Endometrium (tissue), 2 donors: ENCODE results near the gene TEX48.

Source experiments
- FAIRE-seq: peaks from 2 replicates; lab custom pipeline; 2012; peaks lifted over from hg19 to GRCh38; lab: Jason Lieb, UNC
- donor health status: control.
- donor health status: control.

Gene TEX48, protein sequence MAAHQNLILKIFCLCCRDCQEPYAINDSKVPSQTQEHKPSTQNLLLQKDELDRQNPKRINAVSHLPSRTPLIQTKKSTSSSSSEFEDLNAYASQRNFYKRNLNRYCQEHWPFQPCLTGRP

DNA sequence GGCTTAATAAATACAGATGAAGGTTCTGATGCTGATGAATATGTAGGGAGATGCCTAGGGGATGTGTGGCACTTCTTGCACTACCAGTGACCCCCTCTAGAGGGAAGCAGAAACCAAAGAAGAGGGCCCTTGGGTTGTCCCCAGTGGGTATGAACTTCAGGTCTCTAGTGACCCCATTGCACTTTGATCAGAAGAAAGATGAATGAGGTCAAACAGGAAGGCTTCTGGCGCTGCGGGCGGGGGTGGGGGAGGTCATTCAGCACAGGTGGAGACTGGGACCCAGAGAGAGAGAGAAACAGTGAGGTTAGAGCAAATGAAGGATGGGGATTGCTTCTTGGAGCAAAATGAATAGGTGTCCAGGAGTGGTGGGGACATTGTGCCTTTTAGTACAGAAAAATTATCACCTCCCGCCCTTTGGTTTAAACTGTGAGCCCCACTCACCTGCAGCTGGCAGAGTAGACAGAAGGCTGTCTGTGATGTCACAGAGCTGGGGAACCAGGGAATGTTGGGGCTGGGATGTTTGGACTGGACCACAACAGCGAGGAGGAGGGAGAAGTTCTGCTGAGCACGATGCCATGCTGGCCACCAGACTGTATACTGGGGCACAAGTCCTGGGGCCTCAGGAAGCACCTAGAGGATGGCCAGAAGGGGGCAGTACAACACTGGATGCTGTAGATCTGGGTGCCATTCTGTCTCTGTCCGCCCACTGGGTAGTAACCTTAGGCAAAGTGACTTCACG is at the start of gene TEX48:
Gene TEX48 (minus strand): TSS at position 599 of the 739 bp plus-strand sequence. CDS start 10,469 bp downstream, outside the sequence.
- FAIRE-seq = no peak

DNA sequence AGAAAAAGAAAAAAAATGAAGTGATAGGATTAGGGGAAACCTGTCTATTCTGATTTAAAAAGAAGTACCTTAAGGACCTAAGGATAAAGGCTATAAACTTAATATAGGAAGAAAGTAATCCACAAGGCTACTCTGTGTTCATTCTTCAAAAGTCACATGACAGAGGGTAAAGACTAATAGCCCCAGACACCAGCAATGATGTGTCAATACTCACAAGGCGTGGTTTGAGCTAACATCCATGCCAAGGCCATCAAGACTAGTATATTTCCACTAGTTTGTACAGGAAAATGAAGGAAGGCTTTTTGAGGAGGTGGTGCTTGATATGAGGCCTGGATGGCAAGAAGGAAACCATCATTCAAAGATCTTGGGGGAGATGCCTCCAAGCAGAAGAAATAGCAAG is 49.7 kb upstream of the TEX48 start:
- no peak for FAIRE-seq

DNA sequence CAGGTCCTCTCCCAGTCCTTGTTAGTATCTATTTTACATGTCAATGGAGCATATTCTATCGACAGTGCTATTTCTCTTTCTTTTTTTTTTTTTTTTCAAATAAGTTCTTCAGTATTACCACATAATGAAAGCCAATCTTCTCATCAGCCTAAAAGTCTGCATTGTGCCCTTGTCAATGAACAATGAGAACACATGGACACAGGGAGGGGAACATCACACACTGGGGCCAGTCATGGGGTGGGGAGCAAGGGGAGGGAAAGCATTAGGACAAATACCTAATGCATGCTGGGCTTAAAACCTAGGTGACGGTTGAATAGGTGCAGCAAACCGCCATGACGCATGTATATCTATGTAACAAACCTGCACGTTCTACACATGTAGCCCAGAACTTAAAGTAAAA is 47.7 kb upstream of the TEX48 start:
- FAIRE-seq = no peak

DNA sequence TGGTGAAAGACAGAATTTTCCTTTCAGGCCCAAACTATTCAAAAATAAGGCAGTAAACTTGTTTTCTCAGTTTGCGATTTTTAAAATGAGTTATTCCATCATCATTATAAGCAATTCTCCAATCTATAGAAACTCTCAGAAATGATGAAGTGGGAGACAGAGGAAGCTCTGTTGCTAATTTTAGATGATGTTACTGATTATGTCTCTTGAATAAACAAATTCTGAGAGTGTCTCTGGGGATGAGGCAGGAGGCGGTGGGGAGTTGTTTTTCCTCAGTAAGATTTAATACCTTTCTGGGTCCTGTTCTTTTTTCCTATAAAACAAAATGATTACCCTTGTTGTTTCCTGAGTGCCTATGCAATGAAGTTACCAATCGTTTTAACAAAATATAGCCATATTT is 43.9 kb upstream of the TEX48 start:
- FAIRE-seq = no peak

DNA sequence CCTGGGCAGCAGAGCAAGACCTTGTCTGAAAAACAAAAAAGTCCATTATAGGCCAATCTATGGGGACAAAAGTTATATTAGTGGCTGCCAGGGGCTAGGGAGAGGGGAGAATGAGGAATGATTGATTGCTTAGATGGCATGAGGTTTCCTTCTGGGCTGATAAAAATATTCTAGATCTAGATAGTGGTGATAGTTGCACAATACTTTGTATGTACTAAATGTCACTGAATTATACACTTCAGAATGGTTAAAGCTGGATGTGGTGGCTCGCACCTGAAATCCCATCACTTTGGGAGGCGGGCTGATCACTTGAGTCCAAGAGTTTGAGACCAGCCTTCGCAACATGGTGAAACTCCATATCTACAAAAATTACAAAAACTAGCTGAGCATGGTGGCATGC is 42.8 kb upstream of the TEX48 start:
- FAIRE-seq = no peak

DNA sequence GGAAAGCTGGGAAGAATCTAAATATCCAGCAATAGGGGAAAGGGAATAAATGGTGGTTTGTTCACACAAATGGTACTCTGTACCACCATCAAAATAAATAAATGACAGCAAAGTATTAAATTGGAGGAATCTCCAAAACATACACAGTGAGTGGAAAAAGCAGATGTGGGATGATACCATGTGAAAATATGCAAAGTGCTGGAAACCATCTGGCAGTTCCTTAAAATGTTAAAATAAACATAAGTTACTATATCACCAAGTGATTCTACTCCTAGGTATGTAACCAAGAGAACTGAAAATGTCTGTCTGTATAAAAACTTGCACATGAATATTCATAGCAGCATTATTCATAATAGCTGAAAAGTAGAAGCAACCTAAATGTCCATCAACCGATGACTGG is 41.9 kb upstream of the TEX48 start:
- no peak for FAIRE-seq

DNA sequence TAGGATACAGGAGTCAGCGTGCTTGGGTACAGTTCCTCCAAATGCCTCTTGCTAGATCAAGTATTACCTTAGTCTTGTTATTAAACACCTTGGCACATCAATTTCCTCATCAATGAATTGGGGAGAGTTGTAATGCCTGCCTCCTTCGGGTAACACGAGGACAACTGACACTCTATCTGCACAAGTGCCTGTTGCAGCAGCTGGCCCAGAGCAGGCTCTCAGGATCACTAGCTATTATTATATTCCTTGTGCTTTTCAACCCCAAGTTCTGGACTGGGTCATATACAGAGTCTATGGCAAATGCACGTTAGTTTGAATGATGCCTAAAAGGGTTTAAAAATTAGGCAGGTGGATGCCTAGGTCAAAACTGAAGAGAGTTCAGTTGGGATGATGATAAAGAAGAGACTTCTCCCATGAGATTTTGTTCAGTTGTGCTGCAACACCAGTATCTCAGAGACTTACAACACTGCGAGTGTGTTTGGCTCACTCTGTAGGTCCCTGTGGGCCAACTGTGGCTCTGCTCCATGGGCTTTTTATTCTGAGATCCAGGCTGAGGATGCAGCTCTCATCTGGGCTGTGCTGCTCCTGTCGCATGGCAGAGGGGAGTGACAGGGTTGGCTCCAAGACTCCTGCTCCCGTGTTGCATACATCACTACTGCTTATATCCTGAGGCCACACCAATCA is 41.1 kb upstream of the TEX48 start:
- no peak for FAIRE-seq

DNA sequence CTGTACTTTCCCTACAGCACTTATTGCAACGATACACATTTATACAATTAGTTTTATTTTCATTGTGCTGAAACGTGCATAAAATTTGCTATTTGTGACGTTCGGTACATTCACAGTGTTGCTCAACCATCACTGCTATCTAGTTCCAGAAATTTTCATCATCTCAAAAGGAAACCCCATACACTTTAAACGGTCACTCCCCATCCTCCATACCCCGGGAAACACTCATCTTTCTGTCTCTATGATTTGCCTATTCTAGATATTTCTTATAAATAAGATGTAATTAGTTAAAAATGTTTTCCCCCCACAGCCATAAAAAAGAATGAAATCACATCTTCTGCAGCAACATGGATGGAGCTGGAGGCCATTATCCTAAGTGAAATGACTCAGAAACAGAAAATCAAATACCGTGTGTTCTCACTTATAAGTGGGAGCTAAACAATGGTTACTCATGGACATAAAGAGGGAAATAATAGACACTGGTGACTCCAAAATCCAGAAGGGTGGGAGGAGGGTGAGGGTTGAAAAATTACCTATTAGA is 40.2 kb upstream of the TEX48 start:
- no peak for FAIRE-seq

DNA sequence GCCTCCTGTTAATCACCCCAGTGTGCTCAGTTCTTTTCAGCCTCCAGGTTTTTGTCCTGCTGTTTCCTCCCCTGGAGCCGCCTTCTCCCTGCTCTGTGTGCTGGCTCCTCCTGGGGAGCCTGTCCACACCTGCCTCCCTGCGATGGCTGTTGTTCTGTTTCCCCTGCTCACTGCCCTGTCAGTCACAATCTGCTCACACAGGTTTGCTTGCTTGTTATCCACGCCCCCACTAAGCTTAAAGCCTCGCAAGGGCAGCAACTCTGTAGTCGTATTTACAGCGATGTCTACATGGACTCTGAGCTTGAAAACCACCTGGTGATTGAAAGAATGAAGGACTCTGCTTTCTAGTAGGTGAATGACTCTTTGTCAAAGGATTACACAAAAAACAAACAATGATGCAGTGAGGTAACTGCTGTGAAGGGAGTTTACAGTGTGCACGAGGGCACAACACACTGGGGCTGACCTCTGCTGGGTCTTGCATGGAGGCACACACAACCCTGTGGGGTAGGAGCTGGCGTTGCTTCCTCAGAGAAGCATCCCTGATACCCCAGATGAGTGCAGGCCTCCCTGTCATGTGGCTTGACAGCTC is 39.6 kb upstream of the TEX48 start:
- no peak for FAIRE-seq

DNA sequence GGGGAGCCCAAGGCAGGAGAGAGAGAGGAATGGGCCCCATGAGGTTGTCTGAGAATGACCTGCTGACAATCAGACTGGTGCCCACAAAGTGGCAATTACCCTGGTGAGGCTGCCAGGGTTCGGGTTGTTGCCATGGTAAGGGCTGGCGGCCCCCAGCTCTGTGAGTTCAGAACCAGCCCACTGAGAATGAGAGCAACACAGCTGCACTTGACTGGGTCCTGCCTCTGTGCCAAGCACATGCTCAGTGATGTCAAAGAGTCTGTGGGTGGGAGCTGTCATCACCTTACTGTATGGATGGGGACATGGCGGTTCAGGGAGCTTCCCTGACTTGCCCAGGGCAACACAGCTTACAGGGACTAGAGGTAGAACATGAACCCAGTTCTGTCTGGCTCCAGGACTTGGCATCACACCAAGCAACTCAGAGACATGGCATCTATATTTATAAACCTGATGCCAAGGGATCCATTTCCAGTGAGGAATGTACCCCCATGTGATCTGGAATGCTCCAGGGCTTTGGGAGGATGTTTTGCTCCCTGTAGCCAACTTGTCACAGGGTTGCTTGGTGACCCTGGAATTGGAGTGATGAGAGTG is 38.2 kb upstream of the TEX48 start:
- FAIRE-seq = no peak

DNA sequence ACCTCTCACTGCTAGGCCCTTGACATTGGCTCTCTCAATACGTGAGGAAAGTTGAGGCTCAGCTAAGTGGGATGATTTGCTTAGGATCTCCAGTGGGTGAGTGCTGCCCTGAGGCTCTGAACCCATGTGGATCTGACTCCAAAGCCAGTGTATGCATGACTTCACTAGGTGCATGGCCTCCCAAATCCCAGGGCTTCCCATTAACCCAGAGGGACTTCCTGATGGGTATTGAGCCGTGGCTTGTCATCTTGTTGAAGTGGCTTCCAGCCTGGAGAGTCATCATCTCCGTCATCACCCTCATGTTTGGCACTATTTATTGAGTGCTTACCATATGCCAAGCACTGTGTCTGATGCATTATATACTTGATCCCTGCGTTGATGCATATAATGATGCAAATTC is 37.3 kb upstream of the TEX48 start:
- no peak for FAIRE-seq

DNA sequence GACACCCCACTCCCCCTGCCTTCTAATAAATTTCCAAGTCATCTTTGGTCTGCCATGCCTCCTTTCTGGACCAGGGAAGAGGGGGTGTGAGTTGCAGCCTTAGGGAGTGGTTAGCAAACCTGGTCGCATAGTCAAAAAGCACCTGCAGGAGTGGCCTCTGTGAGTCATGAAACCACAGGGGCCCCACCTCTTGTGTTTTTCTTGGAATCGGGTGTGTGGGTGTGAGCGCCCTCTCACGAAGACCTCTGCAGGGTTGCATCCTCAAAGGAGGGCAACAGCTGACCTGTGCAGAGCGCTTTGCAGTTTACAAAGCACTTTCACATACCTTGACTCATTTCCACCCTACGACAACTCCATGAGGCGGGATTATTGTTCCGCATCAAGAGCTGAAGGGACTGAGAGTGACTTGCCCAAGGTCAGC is 36.8 kb upstream of the TEX48 start:
- FAIRE-seq = no peak

DNA sequence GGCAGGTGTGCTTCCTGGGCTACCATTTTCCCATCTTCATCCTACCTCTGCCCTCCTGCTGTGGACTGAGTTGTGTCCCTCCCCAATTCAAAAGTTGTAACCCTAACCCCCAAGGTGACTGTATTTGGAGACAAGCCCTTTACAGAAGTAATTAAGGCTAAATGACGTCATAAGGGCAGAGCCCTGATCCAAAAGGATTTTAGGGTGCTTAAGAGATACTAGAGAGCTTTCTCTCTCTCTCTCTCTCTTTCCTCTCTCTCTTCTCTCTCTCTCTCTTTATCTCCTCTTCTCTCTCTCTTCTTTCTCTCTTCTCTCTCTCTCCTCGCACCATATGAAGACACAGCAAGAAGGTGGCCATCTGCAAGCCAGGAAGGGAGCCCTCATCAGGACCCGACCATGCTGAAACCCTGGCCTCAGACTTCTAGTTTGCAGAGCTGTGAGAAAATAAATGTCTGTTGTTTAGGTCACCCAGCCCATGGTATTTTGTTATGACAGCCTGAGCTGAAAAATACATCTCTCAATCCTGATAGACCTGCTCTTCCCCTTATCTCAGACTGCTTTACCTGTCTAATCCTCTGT is 36.0 kb upstream of the TEX48 start:
- FAIRE-seq = no peak

DNA sequence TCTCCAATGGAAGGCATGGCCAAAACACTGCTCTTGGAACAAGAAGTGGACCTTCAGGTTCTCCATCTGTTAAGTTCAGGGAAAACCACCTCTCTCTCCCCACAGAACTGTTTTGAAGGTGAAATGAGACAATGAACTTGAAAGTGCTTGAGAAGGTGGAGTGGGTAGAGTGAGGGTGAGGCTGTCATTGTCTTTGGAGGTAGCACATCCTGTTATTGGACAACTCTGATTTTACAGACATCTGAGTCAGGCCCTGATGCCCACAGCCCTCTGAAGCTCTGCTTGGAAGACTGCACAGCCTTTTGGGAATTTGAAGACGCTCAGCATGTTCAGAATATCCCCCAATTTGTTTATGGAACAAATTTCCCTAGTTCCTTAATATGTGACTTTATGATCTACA is 27.6 kb upstream of the TEX48 start:
- no peak for FAIRE-seq

DNA sequence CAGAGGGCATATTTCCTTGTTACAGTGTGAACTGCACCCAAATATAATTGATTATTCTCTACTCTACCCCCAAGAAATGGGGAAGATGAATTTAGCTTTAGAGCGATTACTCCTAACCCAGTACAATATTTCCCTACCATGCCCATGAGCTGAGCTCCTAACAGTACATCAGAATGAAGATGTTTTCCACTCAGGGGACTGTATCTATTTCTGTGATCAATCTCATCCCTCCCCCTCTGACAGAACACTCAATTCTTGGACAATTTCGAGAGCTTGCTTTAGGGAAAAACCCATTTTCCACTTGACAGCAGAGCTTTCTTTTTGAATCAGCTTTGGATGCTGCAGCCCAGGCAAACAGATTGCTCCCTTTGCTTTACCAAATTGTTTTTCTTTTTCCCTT is 24.7 kb upstream of the TEX48 start:
- FAIRE-seq = no peak

DNA sequence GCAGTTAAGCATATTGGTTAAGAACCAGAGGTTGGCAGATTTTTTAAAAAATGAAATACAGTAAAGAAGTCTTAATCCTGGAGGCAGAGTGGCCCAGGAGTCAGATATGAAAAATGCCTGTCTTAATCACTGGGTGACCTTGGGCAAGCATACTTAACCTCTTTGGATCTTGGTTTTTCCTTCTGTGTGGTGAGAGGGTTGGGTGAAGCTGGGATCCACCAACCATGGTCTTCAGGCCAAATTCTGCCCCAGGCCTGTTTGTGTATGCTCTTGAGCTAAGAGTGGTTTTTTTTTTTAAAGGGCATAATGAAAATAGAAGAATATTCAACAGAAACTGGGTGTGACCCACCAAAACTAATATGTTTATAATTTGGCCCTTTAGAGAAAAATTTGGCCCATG is 20.0 kb upstream of the TEX48 start:
- FAIRE-seq = no peak

DNA sequence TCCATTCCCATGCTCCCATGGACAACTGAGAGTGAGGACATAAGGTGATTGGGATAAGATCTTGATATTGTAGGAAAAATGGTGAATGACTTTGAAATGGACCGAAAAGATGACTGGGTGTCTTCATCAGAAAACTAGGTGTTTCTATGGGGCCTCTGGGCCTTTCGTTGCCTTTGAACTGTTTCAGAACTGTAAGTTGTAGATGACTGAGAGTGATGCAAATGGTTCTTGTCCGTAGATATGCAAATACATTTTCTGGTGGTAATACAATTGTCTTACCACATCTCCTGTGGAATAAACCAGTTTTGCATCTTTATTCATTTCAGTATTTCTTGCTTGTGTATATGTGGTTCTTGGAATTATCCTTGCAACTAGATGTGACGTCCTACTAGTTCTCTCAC is 16.0 kb upstream of the TEX48 start:
- FAIRE-seq = no peak

DNA sequence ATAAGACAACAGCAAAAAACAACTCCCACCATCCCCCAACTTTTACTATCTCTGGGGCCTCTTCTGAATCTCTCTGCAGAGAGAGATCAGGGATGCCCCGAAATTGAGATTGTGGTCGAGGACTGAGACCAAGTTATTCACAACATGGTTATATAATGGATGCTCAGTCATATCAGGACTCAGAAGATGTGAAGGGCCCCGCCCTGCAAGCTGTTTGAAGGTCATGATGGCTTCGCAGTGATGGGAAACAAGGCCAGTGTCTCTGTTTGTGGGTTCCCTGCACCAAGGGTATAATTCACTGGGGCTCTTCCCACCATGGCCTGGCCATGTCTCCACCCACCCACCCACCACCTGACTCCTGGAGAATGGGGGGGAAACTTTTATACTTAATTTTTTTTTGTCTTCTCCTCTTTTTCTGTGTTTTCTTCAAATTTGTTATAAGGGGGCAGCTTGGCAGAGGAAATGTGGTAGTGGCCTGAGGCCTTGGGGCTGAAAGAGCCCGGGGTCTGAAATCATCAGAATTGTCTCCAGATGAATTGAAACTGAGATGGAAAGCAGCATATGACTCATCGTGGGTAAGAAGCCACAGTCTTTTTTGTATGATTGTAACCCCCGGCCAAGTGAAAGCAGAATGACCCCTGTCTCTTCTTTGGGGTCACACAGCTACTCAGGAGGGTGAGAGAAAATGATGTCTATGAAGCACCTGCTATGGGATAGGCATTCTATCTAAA is 15.0 kb upstream of the TEX48 start:
- FAIRE-seq = no peak

DNA sequence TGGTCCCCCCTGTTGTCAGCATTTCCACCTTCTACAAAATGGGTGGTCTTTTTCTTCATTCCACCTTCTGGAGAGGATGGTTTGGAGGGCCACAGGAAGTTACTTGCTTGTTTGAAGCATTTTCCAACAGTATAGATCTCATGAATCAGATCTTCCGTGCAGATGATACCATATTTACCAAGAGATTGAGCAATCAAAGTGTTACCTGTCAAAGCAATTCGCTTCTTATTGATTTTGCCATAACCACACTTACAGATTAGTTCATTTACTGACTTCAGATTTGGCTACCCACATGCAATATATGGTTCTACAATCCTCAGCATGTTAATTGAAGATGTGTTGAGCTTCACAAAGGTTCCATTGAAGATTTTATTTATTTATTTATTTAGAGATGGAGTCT is 14.0 kb upstream of the TEX48 start:
- no peak for FAIRE-seq

DNA sequence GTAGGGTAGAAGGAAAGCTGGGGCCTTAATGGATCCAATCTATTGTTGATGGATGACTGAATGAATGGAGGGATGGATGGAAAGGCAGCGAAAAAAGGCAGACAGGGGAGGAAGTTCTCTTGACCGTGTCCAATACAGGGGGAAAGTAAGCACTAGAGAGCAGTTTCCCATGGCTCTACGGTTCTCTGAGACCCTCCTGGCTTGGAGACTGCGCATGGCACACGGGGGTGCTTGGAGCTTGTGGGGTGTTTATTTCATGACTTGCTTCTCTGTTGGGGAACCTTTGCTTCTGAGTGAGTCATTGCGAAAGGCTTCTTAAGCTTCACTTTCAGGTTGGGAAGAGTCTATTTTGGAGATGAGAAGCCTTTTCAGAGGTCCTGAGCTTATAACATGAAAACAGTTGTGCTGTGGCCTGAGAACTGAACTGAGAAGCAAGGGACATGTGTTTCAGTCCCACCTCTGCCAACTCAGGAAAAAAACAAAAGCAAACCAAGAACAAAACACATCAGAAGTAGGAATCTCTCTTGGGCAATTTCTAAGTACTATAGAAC is 12.8 kb upstream of the TEX48 start:
- FAIRE-seq = no peak

DNA sequence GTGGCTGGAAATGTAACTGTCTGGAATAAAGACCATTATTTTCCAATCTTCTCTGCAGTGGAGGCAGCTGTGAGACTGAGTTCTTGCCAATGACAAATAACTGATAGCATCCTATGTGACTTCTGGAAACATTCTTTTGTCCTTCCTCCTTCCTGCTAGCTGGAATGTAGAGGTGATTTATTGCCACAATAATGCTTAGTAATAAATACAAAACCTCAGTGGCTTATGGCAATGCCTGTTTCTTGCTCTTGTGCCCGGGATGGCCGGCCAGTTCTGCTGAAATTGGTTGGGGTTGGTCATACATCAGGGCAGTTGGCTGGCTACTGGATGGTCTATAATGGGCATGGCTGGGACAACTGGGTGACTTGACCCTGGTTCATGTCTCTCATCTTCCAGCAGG is 12.2 kb upstream of the TEX48 start:
- FAIRE-seq = no peak
